ENCODE results near the gene R3HDM4. TPM values are rescaled to one million over a fixed set of nuclear protein-coding genes. Genes with fewer than 3 reads are reported as not detected.

The R3HDM4 gene
- total RNA-seq, 4 donors from 2014 or later, result 5.3 to 38.2 (median 21.2) TPM

DNA sequence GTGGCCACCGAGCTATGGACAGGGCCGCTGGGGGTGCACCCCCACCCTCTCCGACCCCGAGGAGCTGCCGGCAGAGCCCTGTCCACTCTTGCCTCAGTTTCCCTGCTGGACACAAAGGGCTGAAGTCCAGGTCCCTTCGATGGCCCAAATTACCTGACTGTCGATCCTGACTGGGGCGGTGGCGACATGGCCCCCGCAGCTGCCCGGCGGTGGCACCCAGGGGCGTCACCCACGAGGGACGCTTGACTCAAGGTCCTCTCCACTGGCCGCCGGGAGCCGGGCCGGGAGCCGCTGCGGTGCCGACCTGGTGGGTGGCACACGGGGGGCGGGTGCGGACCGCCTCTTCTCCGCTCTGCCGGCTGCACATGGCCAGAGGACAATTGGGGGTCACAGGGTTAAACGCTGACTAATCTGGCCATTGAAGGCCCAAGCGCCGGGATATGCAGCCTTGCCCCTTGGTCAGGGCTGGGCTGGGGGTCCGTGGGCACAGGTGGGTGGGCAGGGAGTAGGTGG is 29.2 kb upstream of the R3HDM4 start:
- peaks cover 0 to 17% of the 10 kb centered on the region in 2 donors for H3K4me1 ChIP-seq
- no peaks in the 10 kb centered on the region for H3K36me3 ChIP-seq
- no peak overlapping the region for H3K27ac ChIP-seq
- DNase-seq, result no peak
- TF ChIP-seq POLR2A (IDR thresholded peaks at IDR 0.05), result no peak
- TF ChIP-seq, protein P1, sequence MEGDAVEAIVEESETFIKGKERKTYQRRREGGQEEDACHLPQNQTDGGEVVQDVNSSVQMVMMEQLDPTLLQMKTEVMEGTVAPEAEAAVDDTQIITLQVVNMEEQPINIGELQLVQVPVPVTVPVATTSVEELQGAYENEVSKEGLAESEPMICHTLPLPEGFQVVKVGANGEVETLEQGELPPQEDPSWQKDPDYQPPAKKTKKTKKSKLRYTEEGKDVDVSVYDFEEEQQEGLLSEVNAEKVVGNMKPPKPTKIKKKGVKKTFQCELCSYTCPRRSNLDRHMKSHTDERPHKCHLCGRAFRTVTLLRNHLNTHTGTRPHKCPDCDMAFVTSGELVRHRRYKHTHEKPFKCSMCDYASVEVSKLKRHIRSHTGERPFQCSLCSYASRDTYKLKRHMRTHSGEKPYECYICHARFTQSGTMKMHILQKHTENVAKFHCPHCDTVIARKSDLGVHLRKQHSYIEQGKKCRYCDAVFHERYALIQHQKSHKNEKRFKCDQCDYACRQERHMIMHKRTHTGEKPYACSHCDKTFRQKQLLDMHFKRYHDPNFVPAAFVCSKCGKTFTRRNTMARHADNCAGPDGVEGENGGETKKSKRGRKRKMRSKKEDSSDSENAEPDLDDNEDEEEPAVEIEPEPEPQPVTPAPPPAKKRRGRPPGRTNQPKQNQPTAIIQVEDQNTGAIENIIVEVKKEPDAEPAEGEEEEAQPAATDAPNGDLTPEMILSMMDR (IDR thresholded peaks at IDR 0.05), result no peak
- intact Hi-C loops (cut with DNase I; ENCODE audit: low total_unique reads), result no loop called here
- H3K9me3 ChIP-seq, result no peaks in the 10 kb centered on the region
- H3K27me3 ChIP-seq, result no peaks in the 10 kb centered on the region
- no peak overlapping the region for H3K4me3 ChIP-seq

DNA sequence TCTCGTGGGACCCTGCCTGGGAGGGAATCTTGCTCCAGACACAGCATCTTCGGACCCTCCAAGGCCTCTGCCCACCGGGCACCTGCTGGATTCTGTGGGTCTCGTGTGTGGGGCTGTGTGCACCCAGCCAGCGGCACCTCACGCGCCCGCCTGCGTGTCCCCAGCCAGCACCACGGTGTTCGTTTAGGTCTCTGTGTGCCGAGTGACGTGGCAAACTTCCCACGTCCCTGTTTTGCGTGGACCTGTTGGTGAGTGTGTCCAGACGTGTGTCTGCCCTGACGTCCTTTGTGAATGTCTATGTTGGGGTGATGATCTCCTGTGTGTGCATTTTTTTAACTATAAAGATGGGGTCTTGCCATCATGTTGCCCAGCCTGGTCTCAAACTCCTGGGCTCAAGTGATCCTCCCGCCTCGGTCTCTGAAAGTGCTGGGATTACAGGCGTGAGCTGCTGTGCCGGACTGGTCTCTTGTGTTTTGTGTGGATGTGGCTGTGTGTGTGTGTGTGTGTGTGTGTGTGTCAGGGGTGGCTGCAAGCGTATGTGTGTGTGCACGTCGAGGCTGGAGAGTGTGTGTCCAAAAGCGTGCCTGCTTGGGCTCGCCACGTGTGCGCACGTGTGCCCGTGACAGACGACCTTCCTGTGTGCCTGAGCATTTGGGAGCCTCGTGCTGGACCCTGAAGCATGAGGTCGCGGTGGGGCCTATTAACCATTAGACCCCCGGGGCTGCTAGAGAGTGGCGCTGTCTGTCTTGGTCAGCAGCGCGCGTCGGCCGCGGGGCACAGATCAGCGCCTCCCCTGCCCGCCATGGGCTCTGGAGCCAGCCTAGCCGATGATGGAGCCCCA is 28.5 kb upstream of the R3HDM4 start:
- H3K27ac ChIP-seq, result peak overlapping the region in 1 of 2 donors; percentile 67
- H3K4me3 ChIP-seq, result no peak overlapping the region
- DNase-seq, result no peak
- H3K36me3 ChIP-seq, result no peaks in the 10 kb centered on the region
- H3K9me3 ChIP-seq, result no peaks in the 10 kb centered on the region
- H3K4me1 ChIP-seq, result peaks cover 0 to 17% of the 10 kb centered on the region in 2 donors
- H3K27me3 ChIP-seq, result no peaks in the 10 kb centered on the region
- TF ChIP-seq, protein P1 (IDR thresholded peaks at IDR 0.05), result no peak
- intact Hi-C loops (cut with DNase I; ENCODE audit: low total_unique reads), result no loop called here

DNA sequence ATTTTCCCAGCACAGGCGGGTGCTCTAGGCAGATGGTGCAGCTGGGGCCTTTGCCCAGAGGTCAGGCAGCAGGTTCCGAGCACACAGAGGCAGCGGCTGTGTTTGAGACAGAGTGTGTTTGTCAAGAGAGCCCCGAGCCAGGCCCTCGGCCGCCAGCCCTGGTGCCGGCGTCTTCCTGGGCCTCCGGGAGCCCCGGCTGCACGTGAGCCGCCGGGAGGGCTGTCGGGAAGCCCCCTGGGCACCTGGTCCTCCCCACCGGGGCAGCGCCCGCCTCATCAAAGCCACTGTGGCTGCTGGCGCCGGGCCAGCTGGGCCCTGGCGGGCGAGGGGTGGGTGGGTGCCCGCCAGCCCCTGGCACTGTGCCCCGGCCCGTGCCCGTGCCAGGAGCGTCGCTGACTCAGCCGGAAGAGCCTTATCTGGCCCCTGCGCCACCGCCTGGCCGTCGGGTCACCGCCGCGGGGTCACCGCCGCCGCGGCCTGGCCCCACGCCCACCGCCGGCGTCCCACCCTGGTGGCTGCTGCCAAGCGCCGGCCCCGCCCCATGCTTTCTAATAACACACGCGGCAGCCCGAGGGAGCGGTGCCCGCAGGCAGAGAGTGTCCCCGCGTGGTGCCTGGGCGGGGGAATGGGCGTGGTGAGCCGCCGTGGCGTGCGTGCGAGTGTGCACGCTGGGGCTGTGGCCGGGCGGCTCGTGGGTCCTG is 27.7 kb upstream of the R3HDM4 start:
- H3K27me3 ChIP-seq, result no peaks in the 10 kb centered on the region
- no peaks in the 10 kb centered on the region for H3K36me3 ChIP-seq
- intact Hi-C loops (cut with DNase I; ENCODE audit: low total_unique reads), result no loop called here
- no peaks in the 10 kb centered on the region for H3K9me3 ChIP-seq
- H3K4me1 ChIP-seq, result peaks cover 0 to 17% of the 10 kb centered on the region in 2 donors
- TF ChIP-seq POLR2A (IDR thresholded peaks at IDR 0.05), result peak in 1 of 2 donors; percentile 12
- TF ChIP-seq, protein P1 (IDR thresholded peaks at IDR 0.05), result no peak
- peak; percentile 47 to 56 for DNase-seq
- peak overlapping the region; percentile 55 to 67 for H3K27ac ChIP-seq
- H3K4me3 ChIP-seq, result peak overlapping the region in 1 of 2 donors; percentile 11

DNA sequence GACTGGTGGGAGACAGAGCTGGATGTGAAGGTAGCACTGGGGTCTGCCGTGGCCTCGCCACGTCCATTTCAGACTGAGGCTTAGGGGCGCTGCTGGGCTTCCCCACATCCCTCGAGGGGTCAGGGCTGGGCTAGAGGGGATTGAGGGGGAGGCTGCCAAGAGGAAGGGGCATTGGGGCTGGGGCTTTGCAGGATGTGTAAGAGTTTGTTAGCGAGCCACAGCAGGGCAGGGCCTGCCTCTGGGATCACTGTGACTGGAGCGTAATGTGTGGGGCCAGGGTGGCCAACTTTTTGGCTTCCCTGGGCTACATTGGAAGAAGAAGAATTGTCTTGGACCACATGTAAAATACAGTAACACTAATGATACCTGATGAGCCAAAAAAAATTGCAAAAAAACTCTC is 26.9 kb upstream of the R3HDM4 start:
- Histone ChIP-seq H3K36me3 (no peaks in the 10 kb centered on the region), H3K4me1 (peaks cover 0 to 20% of the 10 kb centered on the region in 2 donors), H3K27ac (no peak overlapping the region), H3K4me3 (no peak overlapping the region), H3K9me3 (no peaks in the 10 kb centered on the region), H3K27me3 (no peaks in the 10 kb centered on the region)
- no peak for TF ChIP-seq POLR2A (IDR thresholded peaks at IDR 0.05)
- TF ChIP-seq, protein P1 (IDR thresholded peaks at IDR 0.05), result no peak
- intact Hi-C loops (cut with DNase I; ENCODE audit: low total_unique reads), result no loop called here
- DNase-seq, result no peak

DNA sequence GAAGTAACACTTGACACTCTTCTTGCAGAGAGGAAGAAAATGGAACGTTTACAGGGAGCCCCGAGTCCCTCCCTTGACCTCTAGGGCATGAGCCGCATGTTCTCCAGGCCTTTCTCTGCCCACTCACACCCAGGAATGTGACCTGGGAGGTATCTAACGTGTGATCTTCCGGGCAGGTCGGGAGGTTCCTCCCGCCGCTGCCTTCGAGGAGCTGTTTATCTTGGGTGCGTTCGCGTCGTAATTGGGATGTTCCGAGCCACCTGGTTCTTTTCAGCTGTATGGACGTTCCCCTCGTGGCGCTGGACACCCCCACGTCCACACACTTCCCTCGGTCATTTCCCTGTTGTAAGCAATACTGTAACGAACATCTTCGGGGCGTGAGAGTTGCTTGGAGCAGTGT is 26.4 kb upstream of the R3HDM4 start:
- TF ChIP-seq, protein P1 (IDR thresholded peaks at IDR 0.05), result no peak
- TF ChIP-seq POLR2A (IDR thresholded peaks at IDR 0.05), result no peak

More for the DNA sequence above, 26.4 kb upstream of the R3HDM4 start:
- no peaks in the 10 kb centered on the region for H3K9me3 ChIP-seq
- H3K27me3 ChIP-seq, result no peaks in the 10 kb centered on the region
- no peak overlapping the region for H3K27ac ChIP-seq
- no peaks in the 10 kb centered on the region for H3K36me3 ChIP-seq
- H3K4me1 ChIP-seq, result peaks cover 0 to 23% of the 10 kb centered on the region in 2 donors
- no peak overlapping the region for H3K4me3 ChIP-seq
- no peak for DNase-seq
- intact Hi-C loops (cut with DNase I; ENCODE audit: low total_unique reads), result no loop called here
